Panc1 (cell line): Measurements from ENCODE around the gene PCCA.

ENCODE experiments used
- POLR2AphosphoS5 ChIP-seq: IDR thresholded peaks from 2 replicates; pipeline ENCODE4 v1.6.1; 2012; ENCODE audit warnings: mild to moderate bottlenecking, low read depth, low read length, moderate library complexity
- SIN3A ChIP-seq: IDR thresholded peaks from 2 replicates; pipeline ENCODE4 v1.6.1; 2012; ENCODE audit warnings: low read depth, mild to moderate bottlenecking, low read length, moderate library complexity, borderline replicate concordance; ENCODE audit not compliant: insufficient read depth
- TF ChIP-seq, protein P1 (sequence below): fragments of 450-650 bp; IDR thresholded peaks from 2 replicates; pipeline ENCODE4 v1.5.1; 2017; ENCODE audit warnings: mild to moderate bottlenecking
- TF ChIP-seq, protein P2 (sequence below), 2 experiments: IDR thresholded peaks; 2 replicates each; pipeline ENCODE4 v1.6.1; 2011 to 2012; ENCODE audit warnings: low read depth in 2 of 2, control low read depth in 1 of 2, low read length in 1 of 2, mild to moderate bottlenecking in 1 of 2, moderate library complexity in 1 of 2; ENCODE audit not compliant: insufficient read depth in 1 of 2

DNA sequence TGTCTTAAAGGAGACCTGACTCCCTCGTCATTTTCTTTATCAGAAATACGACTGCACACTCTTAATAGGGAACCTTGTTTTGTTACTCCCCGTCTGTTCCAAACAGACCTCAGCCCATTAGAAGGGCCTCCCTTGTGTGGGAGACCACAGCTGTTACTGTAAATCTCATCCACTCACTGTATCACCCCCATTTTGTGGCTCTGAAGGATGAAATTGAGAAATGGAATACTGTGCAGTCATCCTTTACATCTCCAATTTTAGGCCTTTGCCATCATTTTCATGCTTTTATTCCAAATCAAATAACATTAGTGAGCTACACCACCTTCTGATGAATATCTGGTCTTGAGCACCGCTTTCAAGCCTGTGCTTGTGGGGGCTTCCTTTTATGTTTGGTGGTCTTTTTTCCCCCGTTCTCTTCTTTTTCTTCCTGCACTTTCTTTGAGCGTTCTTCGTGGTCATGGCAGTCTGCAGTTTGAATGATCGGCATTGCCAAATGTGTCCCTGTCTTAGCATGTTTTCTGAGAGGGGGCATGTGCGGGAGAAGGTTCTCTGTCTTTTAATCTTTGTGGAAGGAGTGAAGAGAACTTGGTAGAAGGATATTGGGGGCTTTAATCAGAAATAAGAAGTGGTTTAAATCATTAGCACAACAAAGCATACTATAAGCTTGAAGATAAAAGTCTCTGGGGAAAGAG, 433.9 kb downstream of the PCCA start:
- TF ChIP-seq SIN3A (no peak), POLR2AphosphoS5 (no peak)
- TF ChIP-seq, protein P1, sequence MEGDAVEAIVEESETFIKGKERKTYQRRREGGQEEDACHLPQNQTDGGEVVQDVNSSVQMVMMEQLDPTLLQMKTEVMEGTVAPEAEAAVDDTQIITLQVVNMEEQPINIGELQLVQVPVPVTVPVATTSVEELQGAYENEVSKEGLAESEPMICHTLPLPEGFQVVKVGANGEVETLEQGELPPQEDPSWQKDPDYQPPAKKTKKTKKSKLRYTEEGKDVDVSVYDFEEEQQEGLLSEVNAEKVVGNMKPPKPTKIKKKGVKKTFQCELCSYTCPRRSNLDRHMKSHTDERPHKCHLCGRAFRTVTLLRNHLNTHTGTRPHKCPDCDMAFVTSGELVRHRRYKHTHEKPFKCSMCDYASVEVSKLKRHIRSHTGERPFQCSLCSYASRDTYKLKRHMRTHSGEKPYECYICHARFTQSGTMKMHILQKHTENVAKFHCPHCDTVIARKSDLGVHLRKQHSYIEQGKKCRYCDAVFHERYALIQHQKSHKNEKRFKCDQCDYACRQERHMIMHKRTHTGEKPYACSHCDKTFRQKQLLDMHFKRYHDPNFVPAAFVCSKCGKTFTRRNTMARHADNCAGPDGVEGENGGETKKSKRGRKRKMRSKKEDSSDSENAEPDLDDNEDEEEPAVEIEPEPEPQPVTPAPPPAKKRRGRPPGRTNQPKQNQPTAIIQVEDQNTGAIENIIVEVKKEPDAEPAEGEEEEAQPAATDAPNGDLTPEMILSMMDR = no peak
- TF ChIP-seq, protein P2, sequence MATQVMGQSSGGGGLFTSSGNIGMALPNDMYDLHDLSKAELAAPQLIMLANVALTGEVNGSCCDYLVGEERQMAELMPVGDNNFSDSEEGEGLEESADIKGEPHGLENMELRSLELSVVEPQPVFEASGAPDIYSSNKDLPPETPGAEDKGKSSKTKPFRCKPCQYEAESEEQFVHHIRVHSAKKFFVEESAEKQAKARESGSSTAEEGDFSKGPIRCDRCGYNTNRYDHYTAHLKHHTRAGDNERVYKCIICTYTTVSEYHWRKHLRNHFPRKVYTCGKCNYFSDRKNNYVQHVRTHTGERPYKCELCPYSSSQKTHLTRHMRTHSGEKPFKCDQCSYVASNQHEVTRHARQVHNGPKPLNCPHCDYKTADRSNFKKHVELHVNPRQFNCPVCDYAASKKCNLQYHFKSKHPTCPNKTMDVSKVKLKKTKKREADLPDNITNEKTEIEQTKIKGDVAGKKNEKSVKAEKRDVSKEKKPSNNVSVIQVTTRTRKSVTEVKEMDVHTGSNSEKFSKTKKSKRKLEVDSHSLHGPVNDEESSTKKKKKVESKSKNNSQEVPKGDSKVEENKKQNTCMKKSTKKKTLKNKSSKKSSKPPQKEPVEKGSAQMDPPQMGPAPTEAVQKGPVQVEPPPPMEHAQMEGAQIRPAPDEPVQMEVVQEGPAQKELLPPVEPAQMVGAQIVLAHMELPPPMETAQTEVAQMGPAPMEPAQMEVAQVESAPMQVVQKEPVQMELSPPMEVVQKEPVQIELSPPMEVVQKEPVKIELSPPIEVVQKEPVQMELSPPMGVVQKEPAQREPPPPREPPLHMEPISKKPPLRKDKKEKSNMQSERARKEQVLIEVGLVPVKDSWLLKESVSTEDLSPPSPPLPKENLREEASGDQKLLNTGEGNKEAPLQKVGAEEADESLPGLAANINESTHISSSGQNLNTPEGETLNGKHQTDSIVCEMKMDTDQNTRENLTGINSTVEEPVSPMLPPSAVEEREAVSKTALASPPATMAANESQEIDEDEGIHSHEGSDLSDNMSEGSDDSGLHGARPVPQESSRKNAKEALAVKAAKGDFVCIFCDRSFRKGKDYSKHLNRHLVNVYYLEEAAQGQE (IDR thresholded peaks at IDR 0.05; ENCODE audit: insufficient read depth in 1 of 2, low read depth in 2 of 2, low read length in 1 of 2) = no peak
